HCT116 (cell line): ENCODE measurements around the gene TMEM243. TPM values are rescaled to one million over a fixed set of nuclear protein-coding genes. Genes with fewer than 3 reads are reported as not detected.

Source experiments
- ATAC-seq: fragments of 200-7000 bp; cut with Tn5 transposase; 2 replicates; pipeline ENCODE4 v1.9.1; 2020; ENCODE audit warnings: mild to moderate bottlenecking, moderate library complexity
- BruUV-seq: library from RNA; stranded (reverse); fragments of 400-500 nt; replicated peaks from 2 replicates; lab custom pipeline; 2021; lab: Mats Ljungman, UMichigan
- CTCF ChIA-PET: fragments of 300-600 bp; sonication (Branson Sonifier 250); formaldehyde crosslinking; loops from one replicate; lab custom pipeline; 2021; ENCODE audit warnings: antibody characterized with exemption; lab: Charles Lee
- POLR2A ChIA-PET: fragments of 300-600, 350-600 bp; sonication (Branson Sonifier 250); formaldehyde crosslinking; loops from one replicate; lab custom pipeline; 2021; ENCODE audit warnings: antibody characterized with exemption; lab: Charles Lee
- RAD21 ChIA-PET, 2 experiments: fragments of 300-600 bp; sonication (Branson Sonifier 250); formaldehyde crosslinking; loops; one replicate each; lab custom pipeline; 2023; ENCODE audit warnings: low total read pairs in 2 of 2; ENCODE audit not compliant: uncharacterized antibody in 2 of 2, unreplicated experiment in 2 of 2, low non-redundant PET in 1 of 2; lab: Charles Lee
- DNase-seq: peaks from one replicate; pipeline ENCODE4 v3.0.0-alpha.2; 2010; ENCODE audit warnings: low read depth, low spot score
- H2AFZ ChIP-seq: fragments of 200-600 bp; shearing (Covaris generic), sonication (generic); 2 replicates; pipeline ENCODE4 v1.6.1; 2017; ENCODE audit warnings: low read depth, mixed run types, mixed read lengths, antibody characterized with exemption, low read length; ENCODE audit not compliant: poor library complexity, severe bottlenecking
- H3K27ac ChIP-seq: 2 replicates; pipeline ENCODE4 v1.5.1; 2012; ENCODE audit warnings: low read depth, low read length
- H3K27me3 ChIP-seq: fragments of 200-600 bp; sonication (generic); 2 replicates; pipeline ENCODE4 v1.6.1; 2016; ENCODE audit warnings: mixed run types, low read length, mixed read lengths; ENCODE audit not compliant: insufficient read depth
- H3K36me3 ChIP-seq, 2 experiments: fragments of 200-500 bp in 1 of 2; fragments of 200-600 bp in 1 of 2; sonication (Bioruptor generic) in 1 of 2; sonication (generic) in 1 of 2; 2 replicates each; pipeline versions ENCODE4 v1.5.1 to v1.6.1; 2014 to 2016; ENCODE audit warnings: low read length in 2 of 2, inconsistent platforms in 1 of 2, mixed read lengths in 1 of 2, mixed run types in 1 of 2; ENCODE audit not compliant: insufficient read depth in 2 of 2, control insufficient read depth in 1 of 2
- H3K4me1 ChIP-seq, 2 experiments: fragments of 200-600 bp in 1 of 2; sonication (generic) in 1 of 2; 2 replicates each; pipeline versions ENCODE4 v1.5.1 to v1.6.1; 2012 to 2017; ENCODE audit warnings: low read length in 2 of 2, inconsistent platforms in 1 of 2, mild to moderate bottlenecking in 1 of 2, mixed read lengths in 1 of 2, mixed run types in 1 of 2, moderate library complexity in 1 of 2; ENCODE audit not compliant: insufficient read depth in 2 of 2, control insufficient read depth in 1 of 2
- H3K4me2 ChIP-seq: fragments of 200-600 bp; sonication (generic); 2 replicates; pipeline ENCODE4 v1.6.1; 2017; ENCODE audit warnings: mixed run types, low read length, mixed read lengths
- H3K4me3 ChIP-seq, 2 experiments: fragments of 200-600 bp in 1 of 2; sonication (generic) in 1 of 2; replicated peaks in 1 of 2; 2 replicates each; pipeline ENCODE4 v1.5.1; 2011 to 2016; ENCODE audit warnings: low read length in 2 of 2, control low read depth in 1 of 2, low read depth in 1 of 2, mild to moderate bottlenecking in 1 of 2, mixed read lengths in 1 of 2, mixed run types in 1 of 2
- H3K79me2 ChIP-seq: fragments of 200-600 bp; sonication (generic); 2 replicates; pipeline ENCODE4 v1.6.1; 2017; ENCODE audit warnings: mild to moderate bottlenecking, mixed run types, low read length, moderate library complexity, mixed read lengths; ENCODE audit not compliant: insufficient read depth
- H3K9ac ChIP-seq: fragments of 200-600 bp; sonication (generic); 2 replicates; pipeline ENCODE4 v1.6.1; 2016; ENCODE audit warnings: low read length, mixed read lengths
- H3K9me2 ChIP-seq: fragments of 200-600 bp; sonication (generic), shearing (Covaris generic); 2 replicates; pipeline ENCODE4 v1.6.1; 2017; ENCODE audit warnings: mixed run types, mild to moderate bottlenecking, moderate library complexity; ENCODE audit not compliant: insufficient read depth
- H3K9me3 ChIP-seq, 2 experiments: fragments of 200-500 bp in 1 of 2; fragments of 200-600 bp in 1 of 2; sonication (Bioruptor generic) in 1 of 2; sonication (generic) in 1 of 2; 2 replicates each; pipeline ENCODE4 v1.6.1; 2014 to 2017; ENCODE audit warnings: low read length in 2 of 2, mixed read lengths in 2 of 2, inconsistent platforms in 1 of 2, low read depth in 1 of 2, mild to moderate bottlenecking in 1 of 2, mixed run types in 1 of 2, moderate library complexity in 1 of 2; ENCODE audit not compliant: control insufficient read depth in 1 of 2, insufficient read depth in 1 of 2
- H4K20me1 ChIP-seq: fragments of 200-600 bp; sonication (generic), shearing (Covaris generic); 2 replicates; pipeline ENCODE4 v1.6.1; 2017; ENCODE audit warnings: mixed run types, mild to moderate bottlenecking, moderate library complexity; ENCODE audit not compliant: insufficient read depth
- ATF3 ChIP-seq: IDR thresholded peaks from 2 replicates; pipeline ENCODE4 v1.6.1; 2012
- CBX3 ChIP-seq: IDR thresholded peaks from 2 replicates; pipeline ENCODE4 v1.6.1; 2012; ENCODE audit warnings: low read depth
- CEBPB ChIP-seq: IDR thresholded peaks from 2 replicates; pipeline ENCODE4 v1.6.1; 2012; ENCODE audit warnings: low read depth
- CTCF ChIP-seq, 3 experiments: fragments of 200-600 bp in 1 of 3; sonication (generic) in 1 of 3; IDR thresholded peaks in 2 of 3; conservative IDR thresholded peaks in 1 of 3; 2 replicates each; pipeline ENCODE4 v1.5.1; 2012 to 2017; ENCODE audit warnings: low read depth in 2 of 3, low read length in 2 of 3, antibody characterized with exemption in 1 of 3, borderline replicate concordance in 1 of 3, control low read depth in 1 of 3, mild to moderate bottlenecking in 1 of 3, mixed read lengths in 1 of 3, mixed run types in 1 of 3, moderate library complexity in 1 of 3; ENCODE audit not compliant: insufficient read depth in 1 of 3
- EGR1 ChIP-seq: IDR thresholded peaks from 2 replicates; pipeline ENCODE4 v1.6.1; 2012; ENCODE audit warnings: low read depth
- ELF1 ChIP-seq: IDR thresholded peaks from 2 replicates; pipeline ENCODE4 v1.6.1; 2012; ENCODE audit warnings: low read depth, borderline replicate concordance
- EZH2 ChIP-seq: fragments of 200-600 bp; sonication (generic); IDR thresholded peaks from 2 replicates; pipeline ENCODE4 v1.6.1; 2017; ENCODE audit warnings: antibody characterized with exemption, mixed run types
- FOSL1 ChIP-seq: IDR thresholded peaks from 2 replicates; pipeline ENCODE4 v1.6.1; 2012; ENCODE audit warnings: low read depth
- JUND ChIP-seq: IDR thresholded peaks from 2 replicates; pipeline ENCODE4 v1.6.1; 2012
- MAX ChIP-seq: IDR thresholded peaks from 2 replicates; pipeline ENCODE4 v1.6.1; 2012
- POLR2A ChIP-seq: IDR thresholded peaks from 2 replicates; pipeline ENCODE4 v1.7.0; 2011; ENCODE audit warnings: borderline replicate concordance; ENCODE audit not compliant: insufficient read depth, insufficient read length; ENCODE audit errors: extremely low read depth
- RAD21 ChIP-seq: IDR thresholded peaks from 2 replicates; pipeline ENCODE4 v1.6.1; 2012; ENCODE audit warnings: low read depth, mild to moderate bottlenecking
- REST ChIP-seq: IDR thresholded peaks from 2 replicates; pipeline ENCODE4 v1.6.1; 2012; ENCODE audit warnings: low read depth
- SIN3A ChIP-seq: IDR thresholded peaks from 2 replicates; pipeline ENCODE4 v1.6.1; 2012; ENCODE audit warnings: low read depth
- SP1 ChIP-seq: IDR thresholded peaks from 2 replicates; pipeline ENCODE4 v1.6.1; 2012; ENCODE audit warnings: low read depth
- SRF ChIP-seq: IDR thresholded peaks from 2 replicates; pipeline ENCODE4 v1.6.1; 2012; ENCODE audit warnings: low read depth
- TCF7L2 ChIP-seq: IDR thresholded peaks from 2 replicates; pipeline ENCODE4 v1.7.0; 2011; ENCODE audit warnings: borderline replicate concordance, inconsistent platforms; ENCODE audit not compliant: insufficient read depth, insufficient read length; ENCODE audit errors: extremely low read depth
- YY1 ChIP-seq: IDR thresholded peaks from 2 replicates; pipeline ENCODE4 v1.6.1; 2011; ENCODE audit warnings: low read length, low read depth, moderate library complexity, mild to moderate bottlenecking; ENCODE audit not compliant: insufficient replicate concordance; ENCODE audit errors: extremely low read depth
- ZBTB33 ChIP-seq: IDR thresholded peaks from 2 replicates; pipeline ENCODE4 v1.6.1; 2011; ENCODE audit warnings: mild to moderate bottlenecking, low read length, moderate library complexity; ENCODE audit not compliant: insufficient replicate concordance; ENCODE audit errors: extremely low read depth
- ZNF274 ChIP-seq: fragments of 200-500 bp; sonication (Bioruptor generic); IDR thresholded peaks from 2 replicates; pipeline ENCODE4 v1.6.1; 2014; ENCODE audit warnings: mild to moderate bottlenecking, low read depth, low read length, inconsistent platforms
- intact Hi-C: fragments of 100-400 bp; cut with micrococcal nuclease; formaldehyde crosslinking; loops from 2 replicates; pipeline ENCODE4 v1.10.0; 2022
- total RNA-seq: library from RNA; stranded (reverse); gene quantifications from one replicate; pipeline ENCODE4 v1.2.1, GENCODE V29; 2021; ENCODE audit not compliant: unreplicated experiment

TMEM243 gene
- total RNA-seq, 1 experiment from 2014 or later, result 23.3 TPM

GRCh38 chr7:87199700-87200450, 19.7 kb downstream of the TMEM243 start:
- Histone ChIP-seq H3K4me1 (no peaks in the 10 kb centered on the region), H3K79me2 (peaks cover 66% of the 10 kb centered on the region), H4K20me1 (no peaks in the 10 kb centered on the region), H3K9me3 (peaks cover 4 to 5% of the 10 kb centered on the region in 2 experiments; a peak in 2 of 4 replicates), H3K9ac (no peak overlapping the region), H2AFZ (no peak overlapping the region), H3K4me3 (no peak overlapping the region), H3K4me2 (no peak overlapping the region), H3K9me2 (no peaks in the 10 kb centered on the region), H3K27me3 (no peaks in the 10 kb centered on the region), H3K27ac (no peak overlapping the region), H3K36me3 (peaks cover 24 to 34% of the 10 kb centered on the region in 2 experiments; a peak in 3 of 4 replicates)
- intact Hi-C loops, result no loop called here
- ATAC-seq (no peak), DNase-seq (no peak)
- TF ChIP-seq JUND (no peak), TCF7L2 (no peak), CEBPB (no peak), SRF (no peak), REST (no peak), RAD21 (no peak), ELF1 (no peak), ATF3 (no peak), MAX (no peak), YY1 (no peak), CTCF (IDR thresholded peaks at IDR 0.05 in 2 of 3, conservative IDR thresholded peaks at IDR 0.05 in 1 of 3; ENCODE audit: borderline replicate concordance in 1 of 3, insufficient read depth in 1 of 3, low read depth in 2 of 3, low read length in 2 of 3) (no peak), EZH2 (no peak), SP1 (no peak), CBX3 (no peak), FOSL1 (no peak), ZNF274 (no peak), POLR2A (no peak), EGR1 (no peak), SIN3A (no peak), ZBTB33 (no peak)
- CTCF ChIA-PET, result no interaction called here
- no TSS peak for BruUV-seq
- POLR2A ChIA-PET, result interaction anchor here (2.0 kb wide), 1 partner anchor 21 kb away, joined by 6 read pairs; the partner anchor contains the start of gene TMEM243
- RAD21 ChIA-PET, result no interaction called here
